ENCODE results near the gene CCDC40. TPM values are rescaled to one million over a fixed set of nuclear protein-coding genes. Genes with fewer than 3 reads are reported as not detected.

Gene CCDC40
- total RNA-seq, 2 experiments from 2014 or later: 0.64 to 0.77 TPM

DNA sequence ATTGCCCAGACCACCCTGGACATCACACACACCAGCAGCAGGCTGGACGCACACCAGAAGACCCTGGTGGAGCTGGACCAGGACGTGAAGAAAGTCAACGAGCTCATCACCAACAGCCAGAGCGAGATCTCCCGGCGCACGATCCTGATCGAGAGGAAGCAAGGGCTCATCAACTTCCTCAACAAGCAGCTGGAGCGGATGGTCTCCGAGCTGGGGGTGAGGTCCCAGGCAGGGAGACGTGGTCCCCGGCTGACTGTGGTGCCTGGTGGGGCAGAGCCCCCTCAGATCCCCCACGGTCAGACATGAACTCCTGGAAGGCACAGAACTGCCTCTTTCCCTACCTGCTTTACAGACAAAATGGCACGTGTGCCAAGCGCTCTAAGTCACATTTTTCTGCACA, 48.3 kb downstream of the CCDC40 start:
- TF ChIP-seq, protein P1, sequence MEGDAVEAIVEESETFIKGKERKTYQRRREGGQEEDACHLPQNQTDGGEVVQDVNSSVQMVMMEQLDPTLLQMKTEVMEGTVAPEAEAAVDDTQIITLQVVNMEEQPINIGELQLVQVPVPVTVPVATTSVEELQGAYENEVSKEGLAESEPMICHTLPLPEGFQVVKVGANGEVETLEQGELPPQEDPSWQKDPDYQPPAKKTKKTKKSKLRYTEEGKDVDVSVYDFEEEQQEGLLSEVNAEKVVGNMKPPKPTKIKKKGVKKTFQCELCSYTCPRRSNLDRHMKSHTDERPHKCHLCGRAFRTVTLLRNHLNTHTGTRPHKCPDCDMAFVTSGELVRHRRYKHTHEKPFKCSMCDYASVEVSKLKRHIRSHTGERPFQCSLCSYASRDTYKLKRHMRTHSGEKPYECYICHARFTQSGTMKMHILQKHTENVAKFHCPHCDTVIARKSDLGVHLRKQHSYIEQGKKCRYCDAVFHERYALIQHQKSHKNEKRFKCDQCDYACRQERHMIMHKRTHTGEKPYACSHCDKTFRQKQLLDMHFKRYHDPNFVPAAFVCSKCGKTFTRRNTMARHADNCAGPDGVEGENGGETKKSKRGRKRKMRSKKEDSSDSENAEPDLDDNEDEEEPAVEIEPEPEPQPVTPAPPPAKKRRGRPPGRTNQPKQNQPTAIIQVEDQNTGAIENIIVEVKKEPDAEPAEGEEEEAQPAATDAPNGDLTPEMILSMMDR (IDR thresholded peaks at IDR 0.05): no peak
- Histone ChIP-seq H3K4me3 (ENCODE audit: low read length) (no peak overlapping the region), H3K27ac (ENCODE audit: low read depth in 1 of 2, low read length in 2 of 2) (no peak overlapping the region), H3K9me3 (ENCODE audit: control insufficient read depth in 1 of 2, insufficient read depth in 1 of 2, low read length in 2 of 2) (no peaks in the 10 kb centered on the region), H3K27me3 (ENCODE audit: control insufficient read depth in 1 of 2, insufficient read depth in 2 of 2, low read length in 2 of 2) (no peaks in the 10 kb centered on the region), H3K4me1 (ENCODE audit: insufficient read depth, low read length) (peaks cover 6% of the 10 kb centered on the region), H3K36me3 (ENCODE audit: insufficient read depth, low read length) (no peaks in the 10 kb centered on the region)
- CTCF ChIA-PET: no interaction called here
- Mint-ChIP-seq H3K27me3 (peaks cover 5% of the 10 kb centered on the region), H3K9me3 (no peaks in the 10 kb centered on the region), H3K27ac (no peak overlapping the region), H3K36me3 (ENCODE audit: low read depth) (no peaks in the 10 kb centered on the region), H3K4me3 (no peak overlapping the region), H3K4me1 (ENCODE audit: low read depth) (peaks cover 6% of the 10 kb centered on the region)
- intact Hi-C loops (cut with DNase I, micrococcal nuclease): loop anchor here (5.0 to 10.0 kb wide), 2 partner anchors 77 to 280 kb away; no protein-coding TSS in a partner anchor
- no peak for DNase-seq
- POLR2A ChIA-PET: no interaction called here
- ATAC-seq (ENCODE audit: poor library complexity): no peak

DNA sequence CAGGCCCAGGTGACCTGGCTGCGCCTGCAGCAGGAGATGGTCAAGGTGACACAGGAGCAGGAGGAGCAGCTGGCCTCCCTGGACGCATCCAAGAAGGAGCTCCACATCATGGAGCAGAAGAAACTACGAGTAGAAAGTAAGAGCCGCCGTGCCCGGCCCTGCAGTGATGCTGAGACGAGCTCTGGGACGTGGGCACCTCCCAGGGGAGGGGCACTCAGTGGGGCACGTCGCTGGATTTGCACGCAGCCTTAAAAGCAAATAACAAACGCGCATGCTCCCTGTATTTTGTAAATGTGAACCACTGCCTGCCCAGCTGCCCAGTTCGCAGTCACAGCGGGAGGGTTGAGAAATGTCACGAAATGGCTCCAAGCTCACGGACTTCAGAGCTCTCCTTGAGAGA, 49.6 kb downstream of the CCDC40 start:
- peaks cover 6% of the 10 kb centered on the region for H3K4me1 ChIP-seq (ENCODE audit: insufficient read depth, low read length)
- Mint-ChIP-seq H3K9me3 (no peaks in the 10 kb centered on the region), H3K36me3 (ENCODE audit: low read depth) (no peaks in the 10 kb centered on the region), H3K4me3 (no peak overlapping the region), H3K27ac (no peak overlapping the region), H3K27me3 (peaks cover 5% of the 10 kb centered on the region), H3K4me1 (ENCODE audit: low read depth) (peaks cover 6% of the 10 kb centered on the region)
- no peak overlapping the region for H3K27ac ChIP-seq (ENCODE audit: low read depth in 1 of 2, low read length in 2 of 2)
- DNase-seq (no peak), ATAC-seq (ENCODE audit: poor library complexity) (no peak)
- no peaks in the 10 kb centered on the region for H3K36me3 ChIP-seq (ENCODE audit: insufficient read depth, low read length)
- CTCF ChIA-PET: no interaction called here
- no peaks in the 10 kb centered on the region for H3K9me3 ChIP-seq (ENCODE audit: control insufficient read depth in 1 of 2, insufficient read depth in 1 of 2, low read length in 2 of 2)
- TF ChIP-seq, protein P1 (IDR thresholded peaks at IDR 0.05): no peak
- intact Hi-C loops (cut with DNase I, micrococcal nuclease): loop anchor here in 1 of 2 experiments (10.0 kb wide), 1 partner anchor 279 kb away; no protein-coding TSS in a partner anchor
- POLR2A ChIA-PET: no interaction called here
- no peak overlapping the region for H3K4me3 ChIP-seq (ENCODE audit: low read length)
- no peaks in the 10 kb centered on the region for H3K27me3 ChIP-seq (ENCODE audit: control insufficient read depth in 1 of 2, insufficient read depth in 2 of 2, low read length in 2 of 2)

DNA sequence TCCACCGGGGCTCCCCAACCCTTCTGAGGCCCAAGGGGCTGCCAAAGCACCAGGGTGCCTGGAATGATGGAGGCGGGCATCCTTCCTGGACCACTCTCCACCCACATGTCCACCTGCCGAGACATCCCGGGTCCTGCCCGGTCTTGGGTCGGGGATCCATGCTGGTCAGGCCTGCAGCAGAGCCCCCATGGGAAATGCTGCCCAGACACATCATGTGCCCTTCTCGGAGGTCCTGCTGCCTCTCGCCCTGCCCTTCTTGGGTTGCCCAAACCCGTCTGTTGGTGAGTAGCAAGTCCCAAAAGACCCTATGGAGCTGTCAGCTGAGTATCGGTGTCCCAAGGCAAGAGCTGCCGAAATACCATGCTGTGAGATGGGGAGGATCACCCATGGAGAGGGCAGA, 50.2 kb downstream of the CCDC40 start:
- Mint-ChIP-seq H3K9me3 (no peaks in the 10 kb centered on the region), H3K27ac (no peak overlapping the region), H3K4me3 (no peak overlapping the region), H3K36me3 (ENCODE audit: low read depth) (no peaks in the 10 kb centered on the region), H3K4me1 (ENCODE audit: low read depth) (peaks cover 6% of the 10 kb centered on the region), H3K27me3 (peaks cover 5% of the 10 kb centered on the region)
- DNase-seq (no peak), ATAC-seq (ENCODE audit: poor library complexity) (no peak)
- TF ChIP-seq, protein P1 (IDR thresholded peaks at IDR 0.05): no peak
- H3K27me3 ChIP-seq (ENCODE audit: control insufficient read depth in 1 of 2, insufficient read depth in 2 of 2, low read length in 2 of 2): no peaks in the 10 kb centered on the region
- H3K9me3 ChIP-seq (ENCODE audit: control insufficient read depth in 1 of 2, insufficient read depth in 1 of 2, low read length in 2 of 2): no peaks in the 10 kb centered on the region
- intact Hi-C loops (cut with DNase I, micrococcal nuclease): loop anchor here in 1 of 2 experiments (10.0 kb wide), 1 partner anchor 278 kb away; no protein-coding TSS in a partner anchor
- no peak overlapping the region for H3K4me3 ChIP-seq (ENCODE audit: low read length)
- POLR2A ChIA-PET: no interaction called here
- H3K36me3 ChIP-seq (ENCODE audit: insufficient read depth, low read length): no peaks in the 10 kb centered on the region
- H3K27ac ChIP-seq (ENCODE audit: low read depth in 1 of 2, low read length in 2 of 2): no peak overlapping the region
- peaks cover 6% of the 10 kb centered on the region for H3K4me1 ChIP-seq (ENCODE audit: insufficient read depth, low read length)
- CTCF ChIA-PET: no interaction called here

All from CD4-positive, alpha-beta T cell (primary cell).